HEK293 (cell line): ENCODE data around the gene KCNQ2.
A peak's percentile ranks its signal among the peaks of the same experiment; 100 is the strongest.

Experiments
- CTCF ChIA-PET: fragments of 350-600 bp; formaldehyde crosslinking; extraction: SDS; loops from one replicate; lab custom pipeline; 2021; ENCODE audit warnings: antibody characterized with exemption; lab: Yijun Ruan, JAX
- POLR2A ChIA-PET: fragments of 300-600 bp; formaldehyde crosslinking; extraction: SDS; loops from one replicate; lab custom pipeline; 2020; ENCODE audit warnings: antibody characterized with exemption, inconsistent platforms; lab: Yijun Ruan, JAX
- H3K27ac ChIP-seq: fragments of 200-500 bp; sonication (Bioruptor generic); 2 replicates; pipeline ENCODE4 v1.5.1; 2014; ENCODE audit warnings: low read depth, low read length, control low read depth, inconsistent platforms; ENCODE audit errors: extremely low read depth
- H3K36me3 ChIP-seq, 2 experiments: fragments of 200-500 bp in 1 of 2; sonication (Bioruptor generic) in 1 of 2; 1 replicate in 1 of 2; 2 replicates in 1 of 2; pipeline ENCODE4 v1.5.1; 2014 to 2017; ENCODE audit warnings: inconsistent platforms in 2 of 2, low read length in 2 of 2; ENCODE audit not compliant: control insufficient read depth in 2 of 2, insufficient read depth in 1 of 2
- H3K4me1 ChIP-seq: fragments of 200-500 bp; sonication (Bioruptor generic); 2 replicates; pipeline ENCODE4 v1.5.1; 2014; ENCODE audit warnings: mild to moderate bottlenecking, low read length, inconsistent platforms; ENCODE audit not compliant: control insufficient read depth, insufficient read depth
- H3K4me3 ChIP-seq: 2 replicates; pipeline ENCODE4 v1.5.1; 2011; ENCODE audit warnings: low read depth, mild to moderate bottlenecking, control low read depth, low read length, moderate library complexity
- H3K9me3 ChIP-seq: fragments of 200-500 bp; sonication (Bioruptor generic); 2 replicates; pipeline ENCODE4 v1.5.1; 2014; ENCODE audit warnings: low read depth, low read length, inconsistent platforms; ENCODE audit not compliant: control insufficient read depth, insufficient read depth
- ATF2 ChIP-seq: fragments of 450-650 bp; formaldehyde crosslinking; IDR thresholded peaks from 2 replicates; pipeline ENCODE4 v1.5.1; 2016; ENCODE audit warnings: missing biosample characterization, missing genetic modification characterization, low read depth
- CTCF ChIP-seq: fragments of 450-650 bp; formaldehyde crosslinking; IDR thresholded peaks from 2 replicates; pipeline ENCODE4 v1.5.1; 2016; ENCODE audit warnings: missing biosample characterization, missing genetic modification characterization
- GLIS1 ChIP-seq: fragments of 450-650 bp; formaldehyde crosslinking; IDR thresholded peaks from 2 replicates; pipeline ENCODE4 v1.5.1; 2016; ENCODE audit warnings: missing biosample characterization, missing genetic modification characterization
- GLIS2 ChIP-seq: fragments of 450-650 bp; formaldehyde crosslinking; IDR thresholded peaks from 2 replicates; pipeline ENCODE4 v1.5.1; 2016; ENCODE audit warnings: missing biosample characterization, missing genetic modification characterization
- IKZF3 ChIP-seq: fragments of 450-650 bp; IDR thresholded peaks from 2 replicates; pipeline ENCODE4 v1.5.0; 2018; ENCODE audit warnings: missing biosample characterization, mild to moderate bottlenecking, missing genetic modification characterization, moderate library complexity
- KLF1 ChIP-seq: fragments of 450-650 bp; formaldehyde crosslinking; IDR thresholded peaks from 2 replicates; pipeline ENCODE4 v1.5.1; 2016; ENCODE audit warnings: missing biosample characterization, missing genetic modification characterization
- KLF8 ChIP-seq: fragments of 450-650 bp; formaldehyde crosslinking; IDR thresholded peaks from 2 replicates; pipeline ENCODE4 v1.5.1; 2016; ENCODE audit warnings: missing biosample characterization, missing genetic modification characterization
- PRDM6 ChIP-seq: fragments of 450-650 bp; formaldehyde crosslinking; IDR thresholded peaks from 2 replicates; pipeline ENCODE4 v1.5.1; 2017; ENCODE audit warnings: missing biosample characterization, missing genetic modification characterization
- SP2 ChIP-seq: fragments of 450-650 bp; formaldehyde crosslinking; IDR thresholded peaks from 2 replicates; pipeline ENCODE4 v1.5.1; 2016; ENCODE audit warnings: missing biosample characterization, missing genetic modification characterization
- SP3 ChIP-seq: fragments of 450-650 bp; formaldehyde crosslinking; IDR thresholded peaks from 2 replicates; pipeline ENCODE4 v1.5.1; 2016; ENCODE audit warnings: missing biosample characterization, missing genetic modification characterization
- YY2 ChIP-seq: fragments of 450-650 bp; formaldehyde crosslinking; IDR thresholded peaks from 2 replicates; pipeline ENCODE4 v1.5.1; 2016; ENCODE audit warnings: missing biosample characterization, missing genetic modification characterization
- ZBTB1 ChIP-seq: fragments of 450-650 bp; formaldehyde crosslinking; IDR thresholded peaks from 2 replicates; pipeline ENCODE4 v1.5.1; 2016; ENCODE audit warnings: missing biosample characterization, missing genetic modification characterization
- ZBTB7A ChIP-seq: fragments of 450-650 bp; formaldehyde crosslinking; IDR thresholded peaks from 2 replicates; pipeline ENCODE4 v1.5.1; 2016; ENCODE audit warnings: low read depth, missing biosample characterization, missing genetic modification characterization
- ZFP41 ChIP-seq: fragments of 450-650 bp; formaldehyde crosslinking; IDR thresholded peaks from 2 replicates; pipeline ENCODE4 v1.5.1; 2016; ENCODE audit warnings: missing biosample characterization, missing genetic modification characterization, borderline replicate concordance
- ZFP69B ChIP-seq: fragments of 450-650 bp; formaldehyde crosslinking; IDR thresholded peaks from 2 replicates; pipeline ENCODE4 v1.5.1; 2016; ENCODE audit warnings: missing biosample characterization, missing genetic modification characterization
- ZIC2 ChIP-seq: fragments of 450-650 bp; formaldehyde crosslinking; IDR thresholded peaks from 2 replicates; pipeline ENCODE4 v1.5.1; 2016; ENCODE audit warnings: missing biosample characterization, missing genetic modification characterization
- ZNF292 ChIP-seq: fragments of 450-650 bp; formaldehyde crosslinking; IDR thresholded peaks from 2 replicates; pipeline ENCODE4 v1.5.1; 2016; ENCODE audit warnings: low read depth, missing biosample characterization, missing genetic modification characterization, borderline replicate concordance
- ZNF394 ChIP-seq: fragments of 450-650 bp; formaldehyde crosslinking; IDR thresholded peaks from 2 replicates; pipeline ENCODE4 v1.5.1; 2016; ENCODE audit warnings: missing biosample characterization, missing genetic modification characterization, mild to moderate bottlenecking, moderate library complexity, borderline replicate concordance
- ZNF623 ChIP-seq: fragments of 450-650 bp; formaldehyde crosslinking; IDR thresholded peaks from 2 replicates; pipeline ENCODE4 v1.5.1; 2016; ENCODE audit warnings: missing biosample characterization, missing genetic modification characterization
- ZNF658 ChIP-seq: fragments of 450-650 bp; formaldehyde crosslinking; IDR thresholded peaks from 2 replicates; pipeline ENCODE4; 2016; ENCODE audit warnings: missing biosample characterization, missing genetic modification characterization
- ZNF747 ChIP-seq: fragments of 450-650 bp; formaldehyde crosslinking; IDR thresholded peaks from 2 replicates; pipeline ENCODE4 v1.5.1; 2016; ENCODE audit warnings: missing biosample characterization, missing genetic modification characterization
- TF ChIP-seq, protein P1 (sequence below): fragments of 450-650 bp; formaldehyde crosslinking; IDR thresholded peaks from 2 replicates; pipeline ENCODE4 v1.5.1; 2016; ENCODE audit warnings: missing biosample characterization, missing genetic modification characterization

KCNQ2 gene

DNA sequence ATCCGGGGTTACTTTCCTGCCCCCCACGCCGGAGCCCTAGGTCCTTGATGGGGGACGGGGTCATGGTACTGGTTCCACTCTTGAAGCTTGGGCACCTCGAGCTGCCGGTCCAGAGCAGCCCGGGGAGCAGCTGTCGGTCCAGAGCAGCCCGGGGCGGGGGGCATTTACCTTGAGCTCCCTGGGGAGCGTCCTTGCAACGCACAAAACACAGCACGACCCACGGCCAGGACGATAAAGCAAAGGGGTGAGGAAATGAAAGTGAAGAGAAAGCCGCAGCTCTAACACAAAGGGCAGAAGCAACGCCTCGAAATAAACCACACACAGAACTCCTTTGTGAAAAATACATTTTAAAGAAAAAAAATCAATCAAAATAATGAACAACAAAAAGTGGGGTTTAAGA lies 39.1 kb downstream of the KCNQ2 start:
- POLR2A ChIA-PET: no interaction called here
- no peak overlapping the region for H3K4me3 ChIP-seq
- TF ChIP-seq ZFP41 (tag by site-specific recombination) (no peak), YY2 (tag by site-specific recombination) (no peak), PRDM6 (no peak), SP3 (tag by site-specific recombination) (no peak), CTCF (no peak)
- no peaks in the 10 kb centered on the region for H3K36me3 ChIP-seq
- CTCF ChIA-PET: interaction anchor here (0.6 to 0.8 kb wide), 4 partner anchors 51 to 89 kb away, joined by 3 to 4 read pairs (median 3); no protein-coding TSS in a partner anchor
- H3K27ac ChIP-seq: no peak overlapping the region
- H3K4me1 ChIP-seq: no peaks in the 10 kb centered on the region
- no peaks in the 10 kb centered on the region for H3K9me3 ChIP-seq

GRCh38 chr20:63432577-63433325 lies 39.7 kb downstream of the KCNQ2 start:
- no peaks in the 10 kb centered on the region for H3K36me3 ChIP-seq
- peak; percentile 40; the same call in 1 of the 2 replicates for TF ChIP-seq GLIS2 (tag by site-specific recombination)
- no peak for TF ChIP-seq ATF2 (tag by site-specific recombination)
- TF ChIP-seq SP2 (tag by site-specific recombination): no peak
- TF ChIP-seq KLF8 (tag by site-specific recombination): peak; percentile 78; the same call in 1 of the 2 replicates
- TF ChIP-seq ZNF292: no peak
- TF ChIP-seq ZFP69B (tag by site-specific recombination): no peak
- peak; percentile 37; the same call in 1 of the 2 replicates for TF ChIP-seq GLIS1 (tag by site-specific recombination)
- TF ChIP-seq ZNF747: no peak
- TF ChIP-seq KLF1 (tag by site-specific recombination): 0 out of 2 replicates have a peak, but pooled peaks have one; percentile 5
- no peak for TF ChIP-seq ZBTB1 (tag by site-specific recombination)
- peak; percentile 58; the same call in 1 of the 2 replicates for TF ChIP-seq IKZF3 (tag by site-specific recombination)
- no peak for TF ChIP-seq ZBTB7A (tag by site-specific recombination)
- TF ChIP-seq, all 188 proteins: peak for 5
- no peak overlapping the region for H3K27ac ChIP-seq
- H3K4me3 ChIP-seq: no peak overlapping the region
- H3K9me3 ChIP-seq: no peaks in the 10 kb centered on the region
- no peaks in the 10 kb centered on the region for H3K4me1 ChIP-seq
- ChIA-PET CTCF (interaction anchor here (0.5 to 0.8 kb wide), 4 partner anchors 51 to 628 kb away, joined by 3 to 4 read pairs (median 3); no protein-coding TSS in a partner anchor), POLR2A (no interaction called here)

- Histone ChIP-seq H3K4me1 (no peaks in the 10 kb centered on the region), H3K4me3 (no peak overlapping the region), H3K27ac (no peak overlapping the region), H3K36me3 (no peaks in the 10 kb centered on the region), H3K9me3 (no peaks in the 10 kb centered on the region)
- ChIA-PET CTCF (no interaction called here), POLR2A (no interaction called here)
- TF ChIP-seq ZNF623: no peak
- no peak for TF ChIP-seq ZNF658 (tag by site-specific recombination)
- TF ChIP-seq, protein P1, sequence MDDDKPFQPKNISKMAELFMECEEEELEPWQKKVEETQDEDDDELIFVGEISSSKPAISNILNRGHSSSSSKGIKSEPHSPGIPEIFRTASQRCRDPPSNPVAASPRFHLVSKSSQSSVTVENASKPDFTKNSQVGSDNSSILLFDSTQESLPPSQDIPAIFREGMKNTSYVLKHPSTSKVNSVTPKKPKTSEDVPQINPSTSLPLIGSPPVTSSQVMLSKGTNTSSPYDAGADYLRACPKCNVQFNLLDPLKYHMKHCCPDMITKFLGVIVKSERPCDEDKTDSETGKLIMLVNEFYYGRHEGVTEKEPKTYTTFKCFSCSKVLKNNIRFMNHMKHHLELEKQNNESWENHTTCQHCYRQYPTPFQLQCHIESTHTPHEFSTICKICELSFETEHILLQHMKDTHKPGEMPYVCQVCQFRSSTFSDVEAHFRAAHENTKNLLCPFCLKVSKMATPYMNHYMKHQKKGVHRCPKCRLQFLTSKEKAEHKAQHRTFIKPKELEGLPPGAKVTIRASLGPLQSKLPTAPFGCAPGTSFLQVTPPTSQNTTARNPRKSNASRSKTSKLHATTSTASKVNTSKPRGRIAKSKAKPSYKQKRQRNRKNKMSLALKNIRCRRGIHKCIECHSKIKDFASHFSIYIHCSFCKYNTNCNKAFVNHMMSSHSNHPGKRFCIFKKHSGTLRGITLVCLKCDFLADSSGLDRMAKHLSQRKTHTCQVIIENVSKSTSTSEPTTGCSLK (tag by site-specific recombination): no peak
- no peak for TF ChIP-seq ZIC2 (tag by site-specific recombination)
- no peak for TF ChIP-seq ZNF394 (tag by site-specific recombination)
Measured at GRCh38 chr20:63431944-63432343, 40.5 kb downstream of the KCNQ2 start.
